Fibroblast of pulmonary artery (primary cell): ENCODE results near the gene LCN2.
A peak's percentile ranks its signal among the peaks of the same experiment; 100 is the strongest.

Experiments used
- DNase-seq: peaks from one replicate; pipeline ENCODE4 v3.0.0-alpha.2; 2010; ENCODE audit warnings: low read depth
- H3K4me3 ChIP-seq: replicated peaks from 2 replicates; pipeline ENCODE4 v1.5.1; 2011; ENCODE audit warnings: low read depth, mild to moderate bottlenecking, control low read depth, low read length, moderate library complexity
- TF ChIP-seq, protein P1 (sequence below): IDR thresholded peaks from 2 replicates; pipeline ENCODE4 v1.5.1; 2011; ENCODE audit warnings: mild to moderate bottlenecking, control low read depth, low read length, inconsistent platforms; ENCODE audit errors: missing control alignments

LCN2 gene

DNA sequence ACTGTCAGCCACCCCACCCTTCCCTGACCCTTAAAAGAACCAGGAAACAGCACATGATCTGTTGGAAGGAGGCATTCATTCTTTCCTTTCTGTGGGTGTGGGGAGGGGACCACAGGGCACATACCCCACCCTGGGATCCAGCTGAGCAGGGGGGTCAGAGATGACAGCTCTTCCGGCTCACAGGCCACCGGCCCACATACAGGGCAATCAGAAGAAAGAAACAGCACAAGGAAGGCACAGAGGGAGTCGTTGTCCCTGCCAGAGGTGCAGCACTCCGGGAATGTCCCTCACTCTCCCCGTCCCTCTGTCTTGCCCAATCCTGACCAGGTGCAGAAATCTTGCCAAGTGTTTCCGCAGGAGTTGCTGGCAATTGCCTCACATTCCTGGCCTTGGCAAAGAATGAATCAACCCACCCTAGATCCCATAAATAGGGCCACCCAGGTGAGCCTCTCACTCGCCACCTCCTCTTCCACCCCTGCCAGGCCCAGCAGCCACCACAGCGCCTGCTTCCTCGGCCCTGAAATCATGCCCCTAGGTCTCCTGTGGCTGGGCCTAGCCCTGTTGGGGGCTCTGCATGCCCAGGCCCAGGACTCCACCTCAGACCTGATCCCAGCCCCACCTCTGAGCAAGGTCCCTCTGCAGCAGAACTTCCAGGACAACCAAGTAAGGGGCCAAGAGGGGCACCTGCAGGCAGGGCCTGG, at the start of gene LCN2:
LCN2 (plus strand) TSS at position 453 of the 701 bp plus-strand sequence; CDS start at position 526, 73 bp downstream.
- no peak within 1 kb of the TSS for H3K4me3 ChIP-seq
- TF ChIP-seq, protein P1, sequence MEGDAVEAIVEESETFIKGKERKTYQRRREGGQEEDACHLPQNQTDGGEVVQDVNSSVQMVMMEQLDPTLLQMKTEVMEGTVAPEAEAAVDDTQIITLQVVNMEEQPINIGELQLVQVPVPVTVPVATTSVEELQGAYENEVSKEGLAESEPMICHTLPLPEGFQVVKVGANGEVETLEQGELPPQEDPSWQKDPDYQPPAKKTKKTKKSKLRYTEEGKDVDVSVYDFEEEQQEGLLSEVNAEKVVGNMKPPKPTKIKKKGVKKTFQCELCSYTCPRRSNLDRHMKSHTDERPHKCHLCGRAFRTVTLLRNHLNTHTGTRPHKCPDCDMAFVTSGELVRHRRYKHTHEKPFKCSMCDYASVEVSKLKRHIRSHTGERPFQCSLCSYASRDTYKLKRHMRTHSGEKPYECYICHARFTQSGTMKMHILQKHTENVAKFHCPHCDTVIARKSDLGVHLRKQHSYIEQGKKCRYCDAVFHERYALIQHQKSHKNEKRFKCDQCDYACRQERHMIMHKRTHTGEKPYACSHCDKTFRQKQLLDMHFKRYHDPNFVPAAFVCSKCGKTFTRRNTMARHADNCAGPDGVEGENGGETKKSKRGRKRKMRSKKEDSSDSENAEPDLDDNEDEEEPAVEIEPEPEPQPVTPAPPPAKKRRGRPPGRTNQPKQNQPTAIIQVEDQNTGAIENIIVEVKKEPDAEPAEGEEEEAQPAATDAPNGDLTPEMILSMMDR, result no peak
- no peak for DNase-seq

- TF ChIP-seq, protein P1, result no peak
- H3K4me3 ChIP-seq, result peak overlapping the region; percentile 70
Observed at GRCh38 chr9:128099932-128100491, 49.2 kb upstream of the LCN2 start.

GRCh38 chr9:128100581-128100980, 48.7 kb upstream of the LCN2 start:
- H3K4me3 ChIP-seq, result no peak overlapping the region
- TF ChIP-seq, protein P1, result no peak
- no peak for DNase-seq

More at GRCh38 chr9:128099932-128100491, 49.2 kb upstream of the LCN2 start:
- DNase-seq, result no peak

DNA sequence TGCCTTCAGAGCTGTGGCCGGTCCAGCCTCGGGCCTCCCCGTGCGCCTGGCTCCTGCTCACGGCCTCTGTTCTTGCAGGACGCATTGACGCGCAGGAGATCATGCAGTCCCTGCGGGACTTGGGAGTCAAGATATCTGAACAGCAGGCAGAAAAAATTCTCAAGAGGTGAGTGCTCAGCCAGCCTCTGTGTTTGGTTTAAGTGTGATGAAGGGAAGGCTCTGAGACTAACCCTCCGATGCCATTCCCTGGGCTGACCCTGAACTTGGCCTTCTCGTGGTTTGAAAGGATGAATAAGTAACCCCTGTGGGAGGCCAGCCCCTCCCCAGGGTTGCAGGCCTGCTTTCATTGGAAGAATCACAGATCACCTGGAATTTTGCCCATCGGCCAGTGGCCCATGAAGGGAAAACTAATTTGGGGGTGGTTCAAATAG, 48.0 kb upstream of the LCN2 start:
- no peak for DNase-seq
- no peak overlapping the region for H3K4me3 ChIP-seq
- TF ChIP-seq, protein P1, result no peak

DNA sequence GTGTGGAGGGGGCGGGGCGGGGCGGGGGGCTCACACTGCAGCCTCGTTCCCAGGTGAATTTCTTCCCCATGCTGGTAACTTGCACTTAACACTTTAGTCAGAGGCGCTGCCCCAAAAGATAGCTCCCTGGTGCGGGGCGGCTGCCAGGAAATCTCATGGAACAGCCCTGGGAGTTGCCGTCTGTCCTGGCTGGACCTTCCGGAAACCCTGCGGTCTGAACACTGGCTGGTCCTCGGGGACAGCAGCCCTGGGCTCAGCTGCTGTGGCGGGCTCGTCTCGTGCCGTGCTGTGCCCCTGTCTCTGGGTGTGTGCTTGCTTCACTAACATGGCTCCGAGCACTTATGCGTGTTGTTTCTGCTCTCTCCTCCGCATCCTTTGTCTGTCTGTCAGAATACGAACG, 47.6 kb upstream of the LCN2 start:
- DNase-seq, result no peak
- no peak overlapping the region for H3K4me3 ChIP-seq
- TF ChIP-seq, protein P1, result no peak

DNA sequence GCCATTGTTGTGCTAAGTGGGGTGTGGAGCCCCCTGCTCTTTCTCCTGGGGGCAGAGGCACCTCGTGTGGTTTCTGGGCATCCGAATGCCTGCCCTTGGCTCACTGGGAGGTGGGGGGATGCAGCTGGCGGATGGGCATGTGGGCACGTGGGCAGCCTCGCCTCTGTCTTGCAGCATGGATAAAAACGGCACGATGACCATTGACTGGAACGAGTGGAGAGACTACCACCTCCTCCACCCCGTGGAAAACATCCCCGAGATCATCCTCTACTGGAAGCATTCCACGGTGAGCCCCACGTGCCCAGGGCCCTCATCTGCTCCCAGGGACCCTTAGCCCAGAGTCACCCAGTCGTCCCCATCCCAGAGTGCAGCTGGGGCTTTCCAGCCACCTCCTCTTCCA, 47.1 kb upstream of the LCN2 start:
- no peak for DNase-seq

More for the DNA sequence above, 47.1 kb upstream of the LCN2 start:
- TF ChIP-seq, protein P1, result no peak
- H3K4me3 ChIP-seq, result no peak overlapping the region
